Stimulated activated CD4-positive, alpha-beta T cell treated with anti-CD3 and anti-CD28 coated beads, Interleukin-1b, Interleukin-23, amount 100 ng/mL, for 24 hours (primary cell): ENCODE results near the gene RAB24.
A peak's percentile ranks its signal among the peaks of the same experiment; 100 is the strongest.

Experiments used
- DNase-seq, 4 experiments: peaks; one replicate each; pipeline ENCODE4 v3.0.0-alpha.2; 2020; ENCODE audit warnings: low read depth in 4 of 4, low spot score in 1 of 4

RAB24 gene

DNA sequence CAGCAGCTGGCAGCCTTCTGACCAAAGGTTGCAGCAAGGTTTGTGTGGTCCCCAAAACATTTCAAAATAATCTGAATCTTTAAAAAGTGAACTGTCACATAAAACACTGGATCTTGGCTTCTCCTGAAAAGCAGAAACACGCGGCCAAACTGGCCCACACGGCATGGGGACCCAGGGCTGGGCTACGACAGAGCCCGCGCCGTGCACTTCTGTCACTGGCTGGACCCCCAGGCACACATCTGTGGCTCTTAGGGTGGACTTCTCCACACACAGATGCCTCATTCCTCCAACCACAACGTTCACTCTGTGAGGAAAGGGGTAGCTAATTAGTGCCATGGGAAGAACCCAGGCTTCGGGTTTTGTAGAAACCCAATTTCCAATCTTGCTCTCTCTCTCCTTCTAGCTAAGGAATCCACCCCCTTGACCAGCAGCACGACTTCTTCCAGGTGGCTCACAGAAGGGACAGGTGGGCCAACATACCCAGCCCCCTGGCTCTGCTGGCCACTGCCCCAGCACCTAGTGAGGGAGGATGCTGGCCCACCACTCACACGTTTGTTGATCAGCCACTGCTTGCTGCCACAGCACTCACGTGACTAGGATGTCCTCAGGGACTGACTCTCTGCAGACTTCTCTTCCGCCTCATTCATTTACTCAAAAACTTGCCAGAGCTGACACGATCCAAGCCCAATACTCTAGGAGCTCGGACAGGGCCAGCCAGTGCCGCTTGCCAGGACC lies 30.1 kb upstream of the RAB24 start:
- no peak for DNase-seq

DNA sequence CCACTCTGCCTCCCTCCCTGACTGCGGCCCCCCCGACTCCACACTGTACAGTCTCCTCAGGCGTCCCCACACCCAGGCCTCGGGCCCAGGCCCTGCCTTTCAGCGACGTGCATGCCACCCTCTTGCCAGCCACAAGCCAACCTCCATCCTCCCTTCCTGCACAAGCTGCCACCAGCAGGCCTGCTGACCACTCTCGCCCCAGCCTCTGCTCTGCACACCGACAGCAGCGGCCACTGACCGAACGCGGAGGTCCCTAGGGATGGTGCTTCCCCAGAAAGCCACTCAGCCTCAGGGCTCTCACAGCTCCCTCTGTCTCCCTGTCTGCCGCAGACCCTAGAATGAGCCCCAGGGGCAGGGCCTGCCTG lies 29.4 kb upstream of the RAB24 start:
- DNase-seq = no peak

GRCh38 chr5:177332031-177332895 lies 28.7 kb upstream of the RAB24 start:
- DNase-seq = no peak

DNA sequence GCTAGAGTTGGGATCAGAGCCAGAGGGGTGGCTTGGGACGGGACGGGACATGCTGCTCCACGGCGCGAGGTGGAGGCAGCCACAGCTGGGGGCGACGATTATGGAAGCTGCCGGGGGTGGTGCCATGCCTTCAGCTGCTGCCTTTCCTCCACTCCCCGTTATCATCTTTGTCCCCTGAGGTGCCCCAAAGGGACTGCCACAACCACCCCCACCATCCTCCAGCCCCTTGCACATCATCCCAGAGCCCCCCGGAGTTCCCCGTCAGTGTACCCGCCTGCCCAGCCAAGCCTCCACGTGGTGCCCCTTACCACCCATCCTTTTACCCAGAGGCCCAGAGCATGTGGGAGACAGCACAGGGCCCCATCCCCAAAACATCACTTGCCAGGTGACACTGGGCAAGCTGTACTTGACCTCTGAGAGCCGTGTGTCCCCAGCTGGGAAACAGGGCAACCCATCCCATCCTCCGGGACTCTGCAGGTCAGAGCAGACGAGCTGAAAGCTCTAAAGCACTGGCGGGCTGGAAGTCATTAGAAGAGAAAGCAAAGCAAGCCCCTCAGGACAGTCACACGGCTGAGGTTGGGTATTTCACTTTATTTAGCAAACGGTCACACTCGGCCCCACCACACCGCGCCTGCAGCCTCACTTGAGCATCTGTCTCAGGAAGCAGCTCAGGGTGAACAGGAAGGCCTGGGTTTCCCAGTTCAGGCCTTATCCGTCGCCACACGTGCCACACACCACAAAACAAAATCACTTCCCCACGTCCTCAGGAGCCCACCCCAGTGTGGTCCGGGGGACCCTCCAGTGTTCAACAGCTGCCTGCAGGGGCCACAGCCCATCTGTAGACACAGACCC lies 27.7 kb upstream of the RAB24 start:
- no peak for DNase-seq

- no peak for DNase-seq
Observed at GRCh38 chr5:177329883-177330282, 26.4 kb upstream of the RAB24 start.

GRCh38 chr5:177328545-177329231 lies 25.2 kb upstream of the RAB24 start:
- DNase-seq = no peak

DNA sequence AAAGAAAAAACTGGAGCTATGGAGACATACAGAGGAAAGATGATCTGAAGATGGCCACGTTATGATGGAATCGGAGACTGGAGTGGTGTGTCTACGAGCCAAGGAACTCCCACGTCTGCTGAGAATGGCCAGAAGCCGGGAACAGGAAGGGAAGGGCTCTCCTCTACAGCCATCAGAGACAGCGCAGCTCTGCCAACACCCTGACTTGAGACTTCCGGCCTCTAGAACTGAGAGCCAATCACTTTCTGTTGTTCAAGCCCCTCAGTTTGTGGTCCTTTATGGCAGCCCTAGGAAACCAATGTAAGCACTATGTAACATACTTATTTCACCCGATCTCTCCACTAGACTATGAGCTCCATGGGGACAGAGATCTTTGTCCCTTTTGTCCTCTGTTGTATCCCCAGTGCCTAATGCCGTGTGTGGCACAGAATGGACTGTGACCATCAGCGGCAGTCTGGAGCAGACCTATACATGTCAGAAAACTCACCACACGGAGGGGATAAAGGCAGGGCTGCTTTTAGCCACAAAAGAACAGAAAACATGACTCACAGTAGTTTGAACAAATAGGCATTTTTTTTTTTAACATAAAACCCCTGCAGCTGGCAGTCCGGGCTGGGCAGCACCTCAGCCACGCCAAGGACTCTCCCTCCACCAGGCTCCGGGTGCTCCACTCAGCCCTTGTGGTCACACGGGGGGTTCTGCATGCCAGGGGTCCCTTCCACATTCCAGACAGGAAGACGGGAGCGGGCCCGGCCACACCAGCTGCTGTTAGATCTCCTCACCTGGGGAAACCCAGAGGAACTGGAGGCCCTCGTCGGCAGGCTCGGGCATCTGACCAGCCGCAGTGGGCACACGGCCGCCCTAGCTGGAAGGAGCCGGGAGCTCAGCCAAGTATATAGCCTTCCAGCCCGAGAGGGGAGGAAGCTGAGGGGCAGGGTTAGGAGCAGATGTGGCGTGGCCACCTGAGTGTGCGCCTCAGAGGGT lies 24.3 kb upstream of the RAB24 start:
- DNase-seq = no peak

- no peak for DNase-seq
Observed at GRCh38 chr5:177325868-177326381, 22.4 kb upstream of the RAB24 start.

GRCh38 chr5:177320879-177321278 lies 17.4 kb upstream of the RAB24 start:
- no peak for DNase-seq

DNA sequence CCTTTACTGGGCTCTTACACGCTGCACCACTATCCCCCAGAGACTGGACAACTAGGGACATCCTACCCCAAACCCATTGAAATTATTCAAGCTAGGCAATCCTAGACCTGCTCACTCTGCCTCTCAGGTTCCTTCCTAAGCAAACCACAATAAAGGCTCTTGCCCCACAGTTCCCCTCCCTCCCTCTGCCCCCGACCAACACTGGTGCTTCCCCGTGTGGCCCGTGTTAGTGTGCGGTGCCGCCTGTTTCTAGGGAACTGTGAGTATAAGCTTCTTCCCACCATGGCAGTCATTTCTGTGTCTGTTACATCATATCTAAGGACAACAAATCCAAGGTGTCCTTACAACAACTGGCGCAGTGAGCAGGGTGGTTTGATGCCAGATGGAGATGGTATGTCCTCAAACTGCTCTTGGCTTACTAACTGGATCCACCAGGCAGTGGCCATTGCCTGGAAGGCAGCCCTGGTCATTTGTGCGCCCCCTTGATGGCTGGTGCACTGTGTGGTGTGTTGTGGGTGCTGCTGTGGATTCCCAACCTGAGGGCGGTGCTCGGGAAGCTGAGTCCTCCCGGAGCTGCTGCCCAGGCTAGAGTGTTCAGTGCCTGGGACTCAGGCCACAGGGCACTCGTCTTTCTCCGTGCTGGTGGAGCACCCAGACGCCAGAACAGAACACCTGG lies 16.5 kb upstream of the RAB24 start:
- DNase-seq = no peak

DNA sequence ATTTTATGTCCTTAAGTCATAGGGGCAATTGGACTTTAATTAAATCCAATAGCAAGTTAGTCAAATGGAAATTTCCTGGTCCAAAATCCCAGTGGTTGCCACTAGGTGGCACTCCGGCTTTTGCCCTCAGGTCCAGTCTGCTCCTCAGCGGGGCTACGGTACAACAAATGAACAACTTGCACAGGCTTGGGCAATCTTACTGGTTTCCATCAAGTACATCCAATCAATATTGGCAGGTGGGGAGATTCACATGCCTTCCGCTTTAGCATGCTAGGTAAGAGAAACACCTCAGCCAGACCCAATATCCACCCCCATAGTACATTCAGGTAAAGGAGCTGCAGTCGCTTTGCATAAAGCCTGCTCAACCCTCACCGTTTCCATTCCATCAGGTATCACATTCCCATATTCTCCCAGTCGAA lies 14.4 kb upstream of the RAB24 start:
- peak in 3 of 4 experiments; percentile 44 to 58 (median 55) for DNase-seq

DNA sequence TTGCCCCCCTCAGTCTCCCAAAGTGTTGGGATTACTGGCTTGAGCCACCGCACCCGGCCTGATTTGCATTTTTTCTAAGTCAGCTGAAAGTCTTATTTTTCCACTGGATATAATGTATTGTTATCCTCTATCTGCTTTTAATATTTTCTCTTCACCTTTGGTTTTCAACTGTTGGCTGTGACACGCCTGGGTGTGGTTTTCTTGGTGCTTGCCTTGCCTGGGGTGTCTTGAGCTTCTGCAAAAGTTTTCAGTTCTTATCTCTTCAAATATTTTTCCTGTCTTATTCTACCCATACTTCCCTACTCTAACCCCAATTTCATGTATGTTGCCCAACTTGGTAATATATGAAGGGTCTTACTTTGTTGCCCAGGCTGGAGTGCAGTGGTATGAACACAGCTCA lies 12.5 kb upstream of the RAB24 start:
- no peak for DNase-seq

DNA sequence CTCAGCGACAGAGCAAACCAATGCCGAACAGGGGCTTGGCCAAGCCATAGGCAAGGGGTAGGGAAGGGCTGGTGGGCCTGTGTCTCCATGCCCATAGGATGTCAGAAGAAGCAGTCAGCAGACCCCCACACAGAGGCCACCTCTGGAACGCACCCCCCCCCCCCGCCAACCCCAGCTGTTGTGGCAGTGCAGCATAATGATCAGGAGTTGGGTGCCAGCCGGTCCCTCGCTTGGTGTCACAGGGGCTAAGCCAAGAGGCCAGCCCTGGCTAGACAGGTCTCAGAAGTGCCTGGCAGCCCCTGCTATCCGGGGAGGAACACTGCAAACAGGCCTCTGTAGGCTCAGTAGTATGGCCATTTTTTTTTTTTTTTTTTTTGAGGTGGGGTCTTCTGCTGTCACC lies 11.9 kb upstream of the RAB24 start:
- no peak for DNase-seq

DNA sequence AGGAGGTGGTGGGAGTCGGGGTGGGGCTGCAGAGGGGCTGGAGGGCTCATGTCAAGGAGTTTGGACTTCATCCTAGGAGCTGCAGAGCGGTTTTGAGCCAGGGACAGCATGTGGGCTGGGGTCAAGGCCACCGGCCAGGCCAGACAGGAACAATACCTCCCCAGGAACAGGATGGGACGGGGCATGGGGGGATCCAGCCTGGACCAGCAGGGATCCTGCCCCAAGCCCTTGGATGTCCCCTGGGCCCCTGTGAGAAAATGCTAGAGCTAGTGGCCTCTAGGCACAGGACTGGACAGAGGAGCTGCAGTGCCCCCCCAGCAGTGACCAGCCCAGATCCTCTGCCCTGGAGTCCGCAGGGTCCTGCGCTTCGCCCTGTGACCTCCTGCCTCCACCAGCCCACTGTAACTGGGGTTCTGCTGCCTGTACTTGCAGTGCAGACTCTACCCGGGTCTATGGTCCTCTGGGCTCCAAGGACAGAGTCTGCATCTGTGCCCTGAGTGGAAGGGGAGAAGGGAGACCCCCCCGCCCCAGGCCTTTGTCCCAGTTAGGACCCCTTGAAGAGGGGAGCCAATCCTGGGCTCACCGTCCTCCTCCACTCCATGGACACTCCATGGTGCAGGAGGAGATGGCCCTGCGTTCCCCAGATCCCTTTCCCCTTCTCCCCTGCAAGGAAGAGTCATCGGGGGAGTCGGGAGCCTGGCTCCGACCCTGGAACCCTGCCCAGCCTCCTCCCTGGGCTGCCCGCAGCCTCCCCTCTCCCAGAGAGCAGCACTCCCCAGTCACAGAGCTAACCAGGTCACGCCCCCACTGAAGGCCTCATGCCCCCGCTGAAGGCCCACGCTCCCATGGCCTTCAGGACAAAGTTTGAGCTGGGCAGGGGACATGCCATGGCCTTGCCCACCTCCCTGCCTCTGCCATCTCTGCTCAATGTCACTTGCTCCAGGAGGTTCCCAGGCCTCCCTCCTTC lies 11.1 kb upstream of the RAB24 start:
- no peak for DNase-seq

- DNase-seq = no peak
Observed at GRCh38 chr5:177313561-177314259, 10.2 kb upstream of the RAB24 start.

DNA sequence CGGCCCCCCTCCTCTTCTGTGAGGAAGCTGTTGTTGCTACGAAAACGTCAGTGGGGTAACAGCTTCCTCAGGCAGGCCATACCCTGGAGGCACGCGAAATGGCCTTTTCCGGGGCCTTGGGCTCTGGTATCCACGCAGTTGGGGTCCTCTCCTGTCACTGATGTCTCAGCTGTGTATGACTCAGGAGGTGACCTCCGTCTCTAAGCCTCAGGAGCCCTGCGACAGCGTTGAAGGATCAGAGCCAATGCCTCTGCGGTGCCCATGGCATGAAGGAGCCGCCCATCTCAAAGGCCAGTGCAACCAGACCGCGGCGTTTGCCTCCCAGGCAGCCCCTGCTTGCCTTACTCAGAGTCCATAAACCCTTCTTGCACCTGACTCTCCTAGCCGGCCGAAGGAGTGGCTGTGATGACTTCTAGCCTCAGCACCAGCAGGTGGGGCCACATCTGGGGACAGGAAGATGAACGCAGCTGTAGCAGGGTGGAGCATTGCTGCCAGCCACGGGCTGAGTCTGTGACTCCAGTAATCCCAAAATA lies 9.2 kb upstream of the RAB24 start:
- DNase-seq = peak in 1 of 4 experiments; percentile 45
